ENCODE data around the gene AP4E1.

DNA sequence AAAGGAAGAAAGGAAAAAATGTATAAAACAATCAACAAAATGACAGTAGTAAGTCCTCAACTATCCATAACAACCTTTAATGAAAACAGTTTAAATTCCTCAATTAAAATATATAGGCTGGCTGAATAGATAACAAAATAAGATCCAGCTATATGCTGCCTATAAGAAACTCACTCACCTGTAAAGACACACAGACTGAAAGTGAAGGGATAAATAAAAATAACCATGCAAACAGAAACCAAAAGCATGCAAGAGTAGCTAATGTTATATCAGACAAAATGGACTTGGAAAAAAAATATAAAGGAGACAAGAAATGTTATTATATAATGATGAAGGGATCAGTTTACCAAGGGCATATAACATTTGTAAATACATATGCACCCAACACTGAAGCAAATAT is 51.2 kb downstream of the AP4E1 start:
- TF ChIP-seq, protein P1, sequence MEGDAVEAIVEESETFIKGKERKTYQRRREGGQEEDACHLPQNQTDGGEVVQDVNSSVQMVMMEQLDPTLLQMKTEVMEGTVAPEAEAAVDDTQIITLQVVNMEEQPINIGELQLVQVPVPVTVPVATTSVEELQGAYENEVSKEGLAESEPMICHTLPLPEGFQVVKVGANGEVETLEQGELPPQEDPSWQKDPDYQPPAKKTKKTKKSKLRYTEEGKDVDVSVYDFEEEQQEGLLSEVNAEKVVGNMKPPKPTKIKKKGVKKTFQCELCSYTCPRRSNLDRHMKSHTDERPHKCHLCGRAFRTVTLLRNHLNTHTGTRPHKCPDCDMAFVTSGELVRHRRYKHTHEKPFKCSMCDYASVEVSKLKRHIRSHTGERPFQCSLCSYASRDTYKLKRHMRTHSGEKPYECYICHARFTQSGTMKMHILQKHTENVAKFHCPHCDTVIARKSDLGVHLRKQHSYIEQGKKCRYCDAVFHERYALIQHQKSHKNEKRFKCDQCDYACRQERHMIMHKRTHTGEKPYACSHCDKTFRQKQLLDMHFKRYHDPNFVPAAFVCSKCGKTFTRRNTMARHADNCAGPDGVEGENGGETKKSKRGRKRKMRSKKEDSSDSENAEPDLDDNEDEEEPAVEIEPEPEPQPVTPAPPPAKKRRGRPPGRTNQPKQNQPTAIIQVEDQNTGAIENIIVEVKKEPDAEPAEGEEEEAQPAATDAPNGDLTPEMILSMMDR (optimal IDR thresholded peaks at IDR 0.05 in 1 of 3, IDR thresholded peaks at IDR 0.05 in 1 of 3, conservative IDR thresholded peaks at IDR 0.05 in 1 of 3; ENCODE audit: extremely low read depth in 1 of 3, insufficient read depth in 2 of 3, low read length in 3 of 3), result no peak
- TF ChIP-seq EZH2 (IDR thresholded peaks at IDR 0.05; ENCODE audit: low read length), result no peak

Data from keratinocyte (primary cell).